Breast epithelium (tissue), 4 donors: Measurements from ENCODE around the gene SERPINI1. TPM values are rescaled to one million over a fixed set of nuclear protein-coding genes. Genes with fewer than 3 reads are reported as not detected.
A peak's percentile ranks its signal among the peaks of the same experiment; 100 is the strongest.

Experiments
- DNase-seq, 2 donors: peaks; one replicate each; pipeline ENCODE4 v3.0.0-alpha.2; 2019; ENCODE audit warnings: low spot score in 2 of 2
- H3K27ac ChIP-seq, 2 donors: fragments of 200-600 bp; sonication (generic) in 1 of 2; one replicate each; pipeline ENCODE4 v1.5.1; 2016 to 2019; ENCODE audit warnings: mild to moderate bottlenecking in 1 of 2
- H3K27me3 ChIP-seq, 2 donors: fragments of 200-600 bp; sonication (generic) in 1 of 2; one replicate each; pipeline versions ENCODE4 v1.5.1 to v1.6.0; 2017 to 2019; ENCODE audit warnings: control low read depth in 1 of 2, mild to moderate bottlenecking in 1 of 2
- H3K36me3 ChIP-seq: fragments of 200-600 bp; one replicate; pipeline ENCODE4 v1.5.1; 2019
- H3K4me1 ChIP-seq, 2 donors: fragments of 200-600 bp; sonication (generic); one replicate each; pipeline ENCODE4 v1.5.1; 2016 to 2019; ENCODE audit warnings: control low read depth in 1 of 2
- H3K4me3 ChIP-seq, 3 donors: fragments of 200-600 bp; sonication (generic); 1 replicate in 2 of 3; 2 replicates in 1 of 3; pipeline ENCODE4 v1.5.1; 2016 to 2019; ENCODE audit warnings: mild to moderate bottlenecking in 3 of 3, moderate library complexity in 2 of 3
- H3K9me3 ChIP-seq, 2 donors: fragments of 200-600 bp; sonication (generic) in 1 of 2; one replicate each; pipeline ENCODE4 v1.5.1; 2016 to 2019; ENCODE audit warnings: control low read depth in 1 of 2
- POLR2AphosphoS5 ChIP-seq, 3 donors: sonication (generic); formaldehyde crosslinking; IDR thresholded peaks; one replicate each; pipeline ENCODE4 v1.6.1; 2017; ENCODE audit warnings: antibody characterized with exemption in 3 of 3
- intact Hi-C: fragments of 100-400 bp; cut with DNase I; formaldehyde crosslinking; loops from one replicate; pipeline ENCODE4 v1.15.1; 2023; ENCODE audit warnings: low total_unique reads
- total RNA-seq, 3 donors: library from RNA; depleted of rRNA; stranded (reverse); fragments of >200 nt; gene quantifications; one replicate each; pipeline ENCODE4 v1.1.0, GENCODE V29; 2016
- TF ChIP-seq, protein P1 (sequence below), 3 donors: fragments of 450-650 bp; IDR thresholded peaks; one replicate each; pipeline ENCODE4 v1.5.1; 2016 to 2017; ENCODE audit warnings: antibody characterized with exemption in 3 of 3, mild to moderate bottlenecking in 3 of 3, moderate library complexity in 3 of 3

SERPINI1 gene
- total RNA-seq, 3 donors from 2014 or later = 4.3 to 10.8 (median 6.3) TPM

DNA sequence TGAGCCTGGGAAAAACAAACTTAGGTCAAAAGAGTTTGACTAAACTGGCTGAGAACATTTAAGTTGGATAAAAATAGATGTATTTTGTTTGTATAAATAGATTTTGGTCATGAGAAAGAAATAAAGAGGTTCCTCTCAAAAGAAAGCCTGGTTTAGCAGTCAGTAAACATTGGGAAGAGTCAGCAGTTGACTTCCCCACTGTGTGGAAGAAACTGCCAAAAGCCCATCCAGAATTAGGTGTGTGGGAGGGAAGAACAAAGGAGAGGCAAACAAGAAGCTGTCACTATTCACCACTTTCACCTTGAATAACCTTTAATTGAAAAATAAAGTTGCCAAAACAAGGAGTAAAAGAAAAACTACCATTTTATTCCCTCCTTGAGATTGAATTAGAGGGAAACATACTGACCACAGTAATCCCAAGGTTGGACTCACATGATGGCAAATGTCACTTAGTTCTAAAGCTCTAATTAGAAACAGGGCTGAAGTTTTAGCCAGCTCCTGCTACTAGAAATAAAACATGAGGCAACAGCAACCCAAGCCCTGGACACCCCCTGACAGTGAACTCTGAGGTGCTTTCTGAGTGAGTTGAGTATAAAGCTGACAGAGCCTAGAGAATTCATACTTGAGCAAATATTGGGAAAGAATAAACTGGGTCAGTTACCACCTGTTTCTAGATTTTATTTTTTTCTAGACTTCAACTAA, 139.3 kb downstream of the SERPINI1 start:
- Histone ChIP-seq H3K27me3 (no peaks in the 10 kb centered on the region), H3K9me3 (no peaks in the 10 kb centered on the region), H3K4me3 (no peak overlapping the region), H3K27ac (peak overlapping the region; percentile 46 to 58), H3K36me3 (no peaks in the 10 kb centered on the region), H3K4me1 (no peaks in the 10 kb centered on the region)
- peak in 2 of 3 donors; percentile 29 to 33 for TF ChIP-seq POLR2AphosphoS5 (IDR thresholded peaks at IDR 0.05)
- TF ChIP-seq, protein P1, sequence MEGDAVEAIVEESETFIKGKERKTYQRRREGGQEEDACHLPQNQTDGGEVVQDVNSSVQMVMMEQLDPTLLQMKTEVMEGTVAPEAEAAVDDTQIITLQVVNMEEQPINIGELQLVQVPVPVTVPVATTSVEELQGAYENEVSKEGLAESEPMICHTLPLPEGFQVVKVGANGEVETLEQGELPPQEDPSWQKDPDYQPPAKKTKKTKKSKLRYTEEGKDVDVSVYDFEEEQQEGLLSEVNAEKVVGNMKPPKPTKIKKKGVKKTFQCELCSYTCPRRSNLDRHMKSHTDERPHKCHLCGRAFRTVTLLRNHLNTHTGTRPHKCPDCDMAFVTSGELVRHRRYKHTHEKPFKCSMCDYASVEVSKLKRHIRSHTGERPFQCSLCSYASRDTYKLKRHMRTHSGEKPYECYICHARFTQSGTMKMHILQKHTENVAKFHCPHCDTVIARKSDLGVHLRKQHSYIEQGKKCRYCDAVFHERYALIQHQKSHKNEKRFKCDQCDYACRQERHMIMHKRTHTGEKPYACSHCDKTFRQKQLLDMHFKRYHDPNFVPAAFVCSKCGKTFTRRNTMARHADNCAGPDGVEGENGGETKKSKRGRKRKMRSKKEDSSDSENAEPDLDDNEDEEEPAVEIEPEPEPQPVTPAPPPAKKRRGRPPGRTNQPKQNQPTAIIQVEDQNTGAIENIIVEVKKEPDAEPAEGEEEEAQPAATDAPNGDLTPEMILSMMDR (IDR thresholded peaks at IDR 0.05) = no peak
- intact Hi-C loops = no loop called here
- DNase-seq = no peak

Other genes with a start within 250 kb of the SERPINI1 start
- gene WDR49, start 81.8 kb upstream of the SERPINI1 start, total RNA-seq = 1 to 10 TPM in 1 of 3 donors, under 1 TPM in 2; 0.80 to 1.9 (median 0.98) TPM
- 10 to 100 TPM; 64.6 to 85.9 (median 79.6) TPM for gene PDCD10, start 829 bp upstream of the SERPINI1 start, total RNA-seq